HEK293 (cell line): ENCODE data around the gene NELL2.

ENCODE experiments used
- CTCF ChIA-PET: fragments of 350-600 bp; formaldehyde crosslinking; extraction: SDS; loops from one replicate; lab custom pipeline; 2021; ENCODE audit warnings: antibody characterized with exemption; lab: Yijun Ruan, JAX
- POLR2A ChIA-PET: fragments of 300-600 bp; formaldehyde crosslinking; extraction: SDS; loops from one replicate; lab custom pipeline; 2020; ENCODE audit warnings: antibody characterized with exemption, inconsistent platforms; lab: Yijun Ruan, JAX
- H3K27ac ChIP-seq: fragments of 200-500 bp; sonication (Bioruptor generic); 2 replicates; pipeline ENCODE4 v1.5.1; 2014; ENCODE audit warnings: low read depth, low read length, control low read depth, inconsistent platforms; ENCODE audit errors: extremely low read depth
- H3K36me3 ChIP-seq, 2 experiments: fragments of 200-500 bp in 1 of 2; sonication (Bioruptor generic) in 1 of 2; 1 replicate in 1 of 2; 2 replicates in 1 of 2; pipeline ENCODE4 v1.5.1; 2014 to 2017; ENCODE audit warnings: inconsistent platforms in 2 of 2, low read length in 2 of 2; ENCODE audit not compliant: control insufficient read depth in 2 of 2, insufficient read depth in 1 of 2
- H3K4me1 ChIP-seq: fragments of 200-500 bp; sonication (Bioruptor generic); 2 replicates; pipeline ENCODE4 v1.5.1; 2014; ENCODE audit warnings: mild to moderate bottlenecking, low read length, inconsistent platforms; ENCODE audit not compliant: control insufficient read depth, insufficient read depth
- H3K4me3 ChIP-seq: 2 replicates; pipeline ENCODE4 v1.5.1; 2011; ENCODE audit warnings: low read depth, mild to moderate bottlenecking, control low read depth, low read length, moderate library complexity
- H3K9me3 ChIP-seq: fragments of 200-500 bp; sonication (Bioruptor generic); 2 replicates; pipeline ENCODE4 v1.5.1; 2014; ENCODE audit warnings: low read depth, low read length, inconsistent platforms; ENCODE audit not compliant: control insufficient read depth, insufficient read depth
- ATF2 ChIP-seq: fragments of 450-650 bp; formaldehyde crosslinking; IDR thresholded peaks from 2 replicates; pipeline ENCODE4 v1.5.1; 2016; ENCODE audit warnings: missing biosample characterization, missing genetic modification characterization, low read depth
- MZF1 ChIP-seq: fragments of 450-650 bp; formaldehyde crosslinking; IDR thresholded peaks from 2 replicates; pipeline ENCODE4 v1.5.1; 2017; ENCODE audit warnings: missing biosample characterization, missing genetic modification characterization, borderline replicate concordance
- PRDM1 ChIP-seq: fragments of 450-650 bp; formaldehyde crosslinking; IDR thresholded peaks from 2 replicates; pipeline ENCODE4; 2016; ENCODE audit warnings: missing biosample characterization, missing genetic modification characterization
- SCRT1 ChIP-seq: fragments of 450-650 bp; formaldehyde crosslinking; IDR thresholded peaks from 2 replicates; pipeline ENCODE4 v1.5.1; 2016; ENCODE audit warnings: missing biosample characterization, missing genetic modification characterization, borderline replicate concordance
- YY2 ChIP-seq: fragments of 450-650 bp; formaldehyde crosslinking; IDR thresholded peaks from 2 replicates; pipeline ENCODE4 v1.5.1; 2016; ENCODE audit warnings: missing biosample characterization, missing genetic modification characterization
- ZBTB20 ChIP-seq: fragments of 450-650 bp; formaldehyde crosslinking; IDR thresholded peaks from 2 replicates; pipeline ENCODE4 v1.5.1; 2016; ENCODE audit warnings: missing biosample characterization, missing genetic modification characterization
- ZBTB48 ChIP-seq: fragments of 450-650 bp; formaldehyde crosslinking; IDR thresholded peaks from 2 replicates; pipeline ENCODE4 v1.5.1; 2016; ENCODE audit warnings: missing biosample characterization, missing genetic modification characterization
- ZNF155 ChIP-seq: fragments of 450-650 bp; formaldehyde crosslinking; IDR thresholded peaks from 2 replicates; pipeline ENCODE4 v1.5.1; 2016; ENCODE audit warnings: missing biosample characterization, missing genetic modification characterization
- ZNF157 ChIP-seq: fragments of 450-650 bp; formaldehyde crosslinking; IDR thresholded peaks from 2 replicates; pipeline ENCODE4 v1.5.1; 2016; ENCODE audit warnings: missing biosample characterization, missing genetic modification characterization
- ZNF174 ChIP-seq: fragments of 450-650 bp; formaldehyde crosslinking; IDR thresholded peaks from 2 replicates; pipeline ENCODE4 v1.5.0; 2017; ENCODE audit warnings: missing biosample characterization, mild to moderate bottlenecking, missing genetic modification characterization
- ZNF311 ChIP-seq: fragments of 450-650 bp; formaldehyde crosslinking; IDR thresholded peaks from 2 replicates; pipeline ENCODE4 v1.5.1; 2017; ENCODE audit warnings: missing biosample characterization, missing genetic modification characterization, borderline replicate concordance
- ZNF366 ChIP-seq: fragments of 450-650 bp; formaldehyde crosslinking; conservative IDR thresholded peaks from 2 replicates; pipeline ENCODE4 v1.5.1; 2016; ENCODE audit warnings: missing biosample characterization, missing genetic modification characterization
- ZNF449 ChIP-seq: fragments of 450-650 bp; formaldehyde crosslinking; IDR thresholded peaks from 2 replicates; pipeline ENCODE4 v1.5.1; 2017; ENCODE audit warnings: missing biosample characterization, mild to moderate bottlenecking, missing genetic modification characterization, moderate library complexity
- ZNF501 ChIP-seq: fragments of 450-650 bp; formaldehyde crosslinking; IDR thresholded peaks from 2 replicates; pipeline ENCODE4 v1.5.1; 2016; ENCODE audit warnings: missing biosample characterization, missing genetic modification characterization
- ZNF600 ChIP-seq: fragments of 450-650 bp; formaldehyde crosslinking; IDR thresholded peaks from 2 replicates; pipeline ENCODE4 v1.5.1; 2016; ENCODE audit warnings: missing biosample characterization, missing genetic modification characterization
- ZNF792 ChIP-seq: fragments of 450-650 bp; formaldehyde crosslinking; IDR thresholded peaks from 2 replicates; pipeline ENCODE4 v1.5.1; 2016; ENCODE audit warnings: missing biosample characterization, missing genetic modification characterization
- TF ChIP-seq, protein P1 (sequence below): fragments of 450-650 bp; formaldehyde crosslinking; IDR thresholded peaks from 2 replicates; pipeline ENCODE4 v1.5.1; 2016; ENCODE audit warnings: missing biosample characterization, missing genetic modification characterization
- TF ChIP-seq, protein P2 (sequence below): fragments of 450-650 bp; formaldehyde crosslinking; IDR thresholded peaks from 2 replicates; pipeline ENCODE4 v1.5.1; 2016; ENCODE audit warnings: missing biosample characterization, missing genetic modification characterization
- TF ChIP-seq, protein P3 (sequence below): fragments of 450-650 bp; formaldehyde crosslinking; IDR thresholded peaks from 2 replicates; pipeline ENCODE4 v1.5.1; 2016; ENCODE audit warnings: missing biosample characterization, missing genetic modification characterization

Gene NELL2

GRCh38 chr12:44875417-44875953, 630 bp downstream of the NELL2 start (continued):
- TF ChIP-seq, protein P1, sequence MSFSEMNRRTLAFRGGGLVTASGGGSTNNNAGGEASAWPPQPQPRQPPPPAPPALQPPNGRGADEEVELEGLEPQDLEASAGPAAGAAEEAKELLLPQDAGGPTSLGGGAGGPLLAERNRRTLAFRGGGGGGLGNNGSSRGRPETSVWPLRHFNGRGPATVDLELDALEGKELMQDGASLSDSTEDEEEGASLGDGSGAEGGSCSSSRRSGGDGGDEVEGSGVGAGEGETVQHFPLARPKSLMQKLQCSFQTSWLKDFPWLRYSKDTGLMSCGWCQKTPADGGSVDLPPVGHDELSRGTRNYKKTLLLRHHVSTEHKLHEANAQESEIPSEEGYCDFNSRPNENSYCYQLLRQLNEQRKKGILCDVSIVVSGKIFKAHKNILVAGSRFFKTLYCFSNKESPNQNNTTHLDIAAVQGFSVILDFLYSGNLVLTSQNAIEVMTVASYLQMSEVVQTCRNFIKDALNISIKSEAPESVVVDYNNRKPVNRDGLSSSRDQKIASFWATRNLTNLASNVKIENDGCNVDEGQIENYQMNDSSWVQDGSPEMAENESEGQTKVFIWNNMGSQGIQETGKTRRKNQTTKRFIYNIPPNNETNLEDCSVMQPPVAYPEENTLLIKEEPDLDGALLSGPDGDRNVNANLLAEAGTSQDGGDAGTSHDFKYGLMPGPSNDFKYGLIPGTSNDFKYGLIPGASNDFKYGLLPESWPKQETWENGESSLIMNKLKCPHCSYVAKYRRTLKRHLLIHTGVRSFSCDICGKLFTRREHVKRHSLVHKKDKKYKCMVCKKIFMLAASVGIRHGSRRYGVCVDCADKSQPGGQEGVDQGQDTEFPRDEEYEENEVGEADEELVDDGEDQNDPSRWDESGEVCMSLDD (tag by site-specific recombination): 0 out of 2 replicates have a peak, but pooled peaks have one; percentile 13
- peak; percentile 76 for TF ChIP-seq ZNF600 (tag by site-specific recombination)
- TF ChIP-seq ATF2: no peak

DNA sequence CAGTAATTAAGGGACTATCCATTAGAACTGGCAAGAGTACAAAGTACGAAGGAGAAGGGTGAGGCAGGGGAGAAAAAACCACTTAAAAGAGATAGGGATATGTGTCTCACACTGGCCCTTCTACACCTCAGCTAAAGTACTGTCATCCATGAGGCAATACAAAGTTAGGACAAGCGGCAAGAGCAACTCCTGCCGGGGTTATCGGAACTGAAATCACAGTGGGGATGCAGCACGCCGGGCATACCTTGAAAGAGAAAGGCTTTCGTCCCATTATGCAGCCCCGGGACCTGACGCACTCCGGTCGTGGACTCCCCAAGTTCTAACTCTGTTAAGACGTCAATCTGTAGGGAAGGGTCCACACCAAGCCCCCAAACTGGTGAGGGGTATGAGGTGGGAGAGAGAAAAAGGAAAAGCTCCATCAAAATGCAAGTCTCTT, 1.1 kb downstream of the NELL2 start:
- ChIA-PET CTCF (interaction anchor here (0.6 to 2.0 kb wide), 6 partner anchors 27 to 717 kb away, joined by 3 to 10 read pairs (median 4); no protein-coding TSS in a partner anchor), POLR2A (no interaction called here)
- Histone ChIP-seq H3K36me3 (no peaks in the 10 kb centered on the region), H3K4me3 (peak overlapping the region; percentile 61), H3K4me1 (peaks cover 2% of the 10 kb centered on the region; the same call in 1 of the 2 replicates), H3K9me3 (no peaks in the 10 kb centered on the region), H3K27ac (no peak overlapping the region)
- peak; percentile 73 for TF ChIP-seq ZBTB20 (tag by site-specific recombination)
- TF ChIP-seq SCRT1: no peak
- no peak for TF ChIP-seq YY2 (tag by site-specific recombination)
- no peak for TF ChIP-seq ZNF311 (tag by site-specific recombination)
- TF ChIP-seq ZNF155 (tag by site-specific recombination): no peak
- TF ChIP-seq MZF1 (tag by site-specific recombination): peak; percentile 48; the same call in 1 of the 2 replicates
- TF ChIP-seq, protein P2, sequence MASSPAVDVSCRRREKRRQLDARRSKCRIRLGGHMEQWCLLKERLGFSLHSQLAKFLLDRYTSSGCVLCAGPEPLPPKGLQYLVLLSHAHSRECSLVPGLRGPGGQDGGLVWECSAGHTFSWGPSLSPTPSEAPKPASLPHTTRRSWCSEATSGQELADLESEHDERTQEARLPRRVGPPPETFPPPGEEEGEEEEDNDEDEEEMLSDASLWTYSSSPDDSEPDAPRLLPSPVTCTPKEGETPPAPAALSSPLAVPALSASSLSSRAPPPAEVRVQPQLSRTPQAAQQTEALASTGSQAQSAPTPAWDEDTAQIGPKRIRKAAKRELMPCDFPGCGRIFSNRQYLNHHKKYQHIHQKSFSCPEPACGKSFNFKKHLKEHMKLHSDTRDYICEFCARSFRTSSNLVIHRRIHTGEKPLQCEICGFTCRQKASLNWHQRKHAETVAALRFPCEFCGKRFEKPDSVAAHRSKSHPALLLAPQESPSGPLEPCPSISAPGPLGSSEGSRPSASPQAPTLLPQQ (tag by site-specific recombination): peak; percentile 64
- TF ChIP-seq, protein P3, sequence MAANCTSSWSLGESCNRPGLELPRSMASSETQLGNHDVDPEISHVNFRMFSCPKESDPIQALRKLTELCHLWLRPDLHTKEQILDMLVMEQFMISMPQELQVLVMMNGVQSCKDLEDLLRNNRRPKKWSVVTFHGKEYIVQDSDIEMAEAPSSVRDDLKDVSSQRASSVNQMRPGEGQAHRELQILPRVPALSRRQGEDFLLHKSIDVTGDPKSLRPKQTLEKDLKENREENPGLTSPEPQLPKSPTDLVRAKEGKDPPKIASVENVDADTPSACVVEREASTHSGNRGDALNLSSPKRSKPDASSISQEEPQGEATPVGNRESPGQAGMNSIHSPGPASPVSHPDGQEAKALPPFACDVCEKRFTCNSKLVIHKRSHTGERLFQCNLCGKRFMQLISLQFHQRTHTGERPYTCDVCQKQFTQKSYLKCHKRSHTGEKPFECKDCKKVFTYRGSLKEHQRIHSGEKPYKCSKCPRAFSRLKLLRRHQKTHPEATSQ (tag by site-specific recombination): no peak
- TF ChIP-seq ZNF792: no peak
- TF ChIP-seq ZNF174 (tag by site-specific recombination): no peak
- peak; percentile 58 for TF ChIP-seq PRDM1 (tag by site-specific recombination)
- 0 out of 2 replicates have a peak, but pooled peaks have one; percentile 22 for TF ChIP-seq ZNF366 (tag by site-specific recombination)
- no peak for TF ChIP-seq ZNF157 (tag by site-specific recombination)
- no peak for TF ChIP-seq ZNF449 (tag by site-specific recombination)
- peak; percentile 89 for TF ChIP-seq ZBTB48
- TF ChIP-seq ZNF501 (tag by site-specific recombination): peak; percentile 39; the same call in 1 of the 2 replicates
